Measurements from ENCODE around the gene ANKEF1.

Gene ANKEF1

DNA sequence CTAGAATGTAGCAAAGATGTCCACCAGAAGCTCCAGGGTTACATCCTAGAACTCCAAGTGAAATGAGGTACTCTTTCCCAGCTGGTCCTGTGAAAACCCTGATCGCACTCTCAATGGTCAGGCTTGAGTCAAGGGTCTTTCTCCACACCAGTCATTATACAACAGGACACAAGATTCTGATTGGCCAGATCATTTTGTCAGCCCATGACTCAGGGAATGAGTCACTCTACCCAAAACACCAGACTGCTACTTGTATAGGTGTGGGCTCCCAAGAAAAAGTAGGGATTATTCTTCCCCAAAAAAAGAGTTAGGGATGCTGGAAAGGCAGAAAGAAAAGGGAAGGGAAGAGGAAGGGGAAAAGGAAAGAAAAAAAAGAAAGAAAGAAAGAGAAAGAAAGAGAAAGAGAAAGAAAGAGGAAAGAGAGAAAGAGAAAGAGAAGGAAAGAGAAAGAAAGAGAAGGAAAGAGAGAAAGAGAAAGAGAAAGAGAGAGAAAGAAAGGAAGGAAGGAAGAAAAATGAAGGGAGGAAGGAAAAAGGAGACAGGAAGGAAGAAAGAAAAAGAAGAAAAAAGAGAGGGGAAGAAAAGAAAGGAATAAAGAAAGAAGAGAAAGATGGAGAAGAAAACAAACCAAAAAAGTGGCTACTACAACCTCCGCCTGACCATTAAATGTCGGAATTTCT is 30.5 kb downstream of the ANKEF1 start:
- H3K27me3 ChIP-seq: peaks cover 4% of the 10 kb centered on the region
- no peaks in the 10 kb centered on the region for H3K36me3 ChIP-seq
- H3K9me3 ChIP-seq: no peaks in the 10 kb centered on the region
- no peaks in the 10 kb centered on the region for H3K4me1 ChIP-seq (ENCODE audit: control insufficient read depth in 1 of 2, insufficient read depth in 1 of 2, low read depth in 1 of 2, low read length in 1 of 2)
- TF ChIP-seq, protein P1, sequence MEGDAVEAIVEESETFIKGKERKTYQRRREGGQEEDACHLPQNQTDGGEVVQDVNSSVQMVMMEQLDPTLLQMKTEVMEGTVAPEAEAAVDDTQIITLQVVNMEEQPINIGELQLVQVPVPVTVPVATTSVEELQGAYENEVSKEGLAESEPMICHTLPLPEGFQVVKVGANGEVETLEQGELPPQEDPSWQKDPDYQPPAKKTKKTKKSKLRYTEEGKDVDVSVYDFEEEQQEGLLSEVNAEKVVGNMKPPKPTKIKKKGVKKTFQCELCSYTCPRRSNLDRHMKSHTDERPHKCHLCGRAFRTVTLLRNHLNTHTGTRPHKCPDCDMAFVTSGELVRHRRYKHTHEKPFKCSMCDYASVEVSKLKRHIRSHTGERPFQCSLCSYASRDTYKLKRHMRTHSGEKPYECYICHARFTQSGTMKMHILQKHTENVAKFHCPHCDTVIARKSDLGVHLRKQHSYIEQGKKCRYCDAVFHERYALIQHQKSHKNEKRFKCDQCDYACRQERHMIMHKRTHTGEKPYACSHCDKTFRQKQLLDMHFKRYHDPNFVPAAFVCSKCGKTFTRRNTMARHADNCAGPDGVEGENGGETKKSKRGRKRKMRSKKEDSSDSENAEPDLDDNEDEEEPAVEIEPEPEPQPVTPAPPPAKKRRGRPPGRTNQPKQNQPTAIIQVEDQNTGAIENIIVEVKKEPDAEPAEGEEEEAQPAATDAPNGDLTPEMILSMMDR (IDR thresholded peaks at IDR 0.05): no peak
- H3K4me3 ChIP-seq (ENCODE audit: low read depth in 1 of 2, low read length in 1 of 2): no peak overlapping the region
- no peak overlapping the region for H3K27ac ChIP-seq

DNA sequence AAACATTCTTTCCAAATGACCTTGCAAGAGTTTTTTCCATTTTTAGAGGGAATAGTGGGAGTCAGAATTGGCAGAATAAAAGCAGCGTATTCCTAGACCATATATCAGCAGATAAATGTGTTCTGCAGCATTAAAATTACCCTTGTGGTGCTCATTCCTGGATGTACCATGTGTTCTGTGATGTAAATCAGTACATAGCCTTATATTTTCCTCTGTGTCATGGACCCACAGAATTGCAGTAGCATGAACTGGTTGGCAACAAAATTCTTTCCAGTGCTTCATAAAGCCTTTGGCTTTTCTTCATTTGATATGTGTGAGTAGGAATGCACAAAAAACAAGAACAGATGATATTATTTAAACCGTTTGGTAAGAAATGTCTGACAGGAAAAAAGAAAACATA is 32.5 kb downstream of the ANKEF1 start:
- TF ChIP-seq, protein P1 (IDR thresholded peaks at IDR 0.05): no peak
- H3K27ac ChIP-seq: no peak overlapping the region
- H3K4me1 ChIP-seq (ENCODE audit: control insufficient read depth in 1 of 2, insufficient read depth in 1 of 2, low read depth in 1 of 2, low read length in 1 of 2): no peaks in the 10 kb centered on the region
- H3K4me3 ChIP-seq (ENCODE audit: low read depth in 1 of 2, low read length in 1 of 2): no peak overlapping the region
- no peaks in the 10 kb centered on the region for H3K9me3 ChIP-seq
- H3K36me3 ChIP-seq: no peaks in the 10 kb centered on the region
- H3K27me3 ChIP-seq: no peaks in the 10 kb centered on the region

DNA sequence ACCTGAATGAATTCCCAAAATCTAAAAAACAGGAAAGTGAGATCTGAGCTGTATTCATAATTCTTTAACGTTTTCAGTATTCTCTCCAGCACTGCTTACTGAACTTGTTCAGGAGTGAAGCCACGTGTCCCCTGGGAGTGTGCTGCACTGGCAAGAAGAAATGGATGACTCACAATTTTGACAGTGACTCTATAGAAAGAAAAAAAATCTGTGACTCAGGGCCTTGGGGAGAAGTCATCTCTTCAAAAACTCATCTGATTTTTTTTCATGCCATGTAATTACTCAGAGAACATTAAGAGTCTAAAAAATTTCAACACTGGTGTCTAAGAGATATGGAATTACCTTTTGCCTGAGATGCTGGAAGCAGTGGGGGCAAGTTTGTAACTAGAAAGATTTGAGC is 39.7 kb downstream of the ANKEF1 start:
- H3K36me3 ChIP-seq: no peaks in the 10 kb centered on the region
- no peaks in the 10 kb centered on the region for H3K4me1 ChIP-seq (ENCODE audit: control insufficient read depth in 1 of 2, insufficient read depth in 1 of 2, low read depth in 1 of 2, low read length in 1 of 2)
- H3K9me3 ChIP-seq: no peaks in the 10 kb centered on the region
- H3K4me3 ChIP-seq (ENCODE audit: low read depth in 1 of 2, low read length in 1 of 2): no peak overlapping the region
- TF ChIP-seq, protein P1 (IDR thresholded peaks at IDR 0.05): no peak
- H3K27ac ChIP-seq: no peak overlapping the region
- H3K27me3 ChIP-seq: no peaks in the 10 kb centered on the region

DNA sequence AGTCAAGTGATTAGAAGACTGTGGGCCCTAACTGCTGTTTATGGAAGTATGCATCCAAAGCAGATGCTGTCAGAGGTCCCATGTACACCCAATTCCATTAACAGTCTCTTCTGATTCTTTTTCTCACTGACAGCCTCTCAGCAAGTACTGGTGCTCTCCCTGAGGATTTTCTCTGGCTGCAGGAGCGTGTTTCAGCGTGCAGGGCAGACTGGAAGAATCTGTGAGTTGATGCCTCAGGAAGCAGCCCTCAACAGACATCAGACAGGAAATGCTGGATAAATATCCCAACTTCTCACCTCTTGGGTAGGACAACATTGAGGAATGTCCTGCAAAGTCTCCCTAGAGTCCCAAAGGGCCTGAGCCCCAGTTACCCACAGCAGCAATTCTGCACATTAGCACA is 40.8 kb downstream of the ANKEF1 start:
- Histone ChIP-seq H3K36me3 (no peaks in the 10 kb centered on the region), H3K9me3 (no peaks in the 10 kb centered on the region), H3K4me3 (ENCODE audit: low read depth in 1 of 2, low read length in 1 of 2) (no peak overlapping the region), H3K27ac (no peak overlapping the region), H3K27me3 (no peaks in the 10 kb centered on the region), H3K4me1 (ENCODE audit: control insufficient read depth in 1 of 2, insufficient read depth in 1 of 2, low read depth in 1 of 2, low read length in 1 of 2) (no peaks in the 10 kb centered on the region)
- TF ChIP-seq, protein P1 (IDR thresholded peaks at IDR 0.05): no peak

DNA sequence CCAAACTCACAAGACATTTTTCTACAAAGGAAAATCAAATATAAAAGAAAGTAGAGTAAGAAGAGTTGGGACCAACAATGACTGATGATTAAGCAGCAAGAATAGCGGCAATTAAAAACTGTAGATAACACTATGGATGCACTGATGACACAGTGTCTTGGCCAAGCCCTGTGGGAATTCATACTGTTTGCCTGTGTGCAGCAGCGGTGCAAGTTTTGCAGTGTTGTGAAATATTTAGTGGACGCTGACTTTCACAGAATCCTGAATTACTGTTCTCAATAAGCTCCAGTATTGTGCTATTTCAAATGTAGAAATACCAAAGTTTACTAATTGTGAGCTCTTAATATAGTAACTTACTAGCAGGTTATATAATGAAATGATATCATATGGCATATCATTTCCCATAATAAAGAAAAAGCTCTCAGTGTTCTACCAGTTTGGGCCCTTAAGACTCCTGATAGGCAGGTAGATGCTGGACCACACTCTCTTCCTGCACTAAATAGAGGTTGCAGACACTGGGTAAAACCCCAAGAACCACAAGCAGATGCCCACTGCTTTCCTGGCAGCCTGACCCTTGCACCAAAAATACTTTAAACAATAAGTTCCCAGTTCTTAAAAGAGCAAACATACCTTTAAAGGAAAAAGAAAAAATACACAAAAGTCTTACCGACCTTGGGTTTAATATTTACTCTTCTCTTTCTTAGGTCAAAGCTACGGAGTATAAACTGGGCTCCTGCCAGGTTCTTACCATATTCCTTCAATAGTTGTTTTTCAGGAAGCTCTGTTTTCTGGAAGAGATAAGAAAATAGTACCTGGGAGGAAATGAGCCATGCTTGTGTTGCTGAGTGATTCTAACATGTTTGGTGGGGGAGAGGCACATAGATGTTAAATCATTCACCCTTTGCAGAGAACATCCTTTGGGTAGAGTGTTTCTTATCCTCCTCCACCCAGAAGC is 41.6 kb downstream of the ANKEF1 start:
- no peaks in the 10 kb centered on the region for H3K4me1 ChIP-seq (ENCODE audit: control insufficient read depth in 1 of 2, insufficient read depth in 1 of 2, low read depth in 1 of 2, low read length in 1 of 2)
- H3K27ac ChIP-seq: no peak overlapping the region
- H3K27me3 ChIP-seq: no peaks in the 10 kb centered on the region
- H3K9me3 ChIP-seq: no peaks in the 10 kb centered on the region
- H3K36me3 ChIP-seq: no peaks in the 10 kb centered on the region
- no peak overlapping the region for H3K4me3 ChIP-seq (ENCODE audit: low read depth in 1 of 2, low read length in 1 of 2)
- TF ChIP-seq, protein P1 (IDR thresholded peaks at IDR 0.05): no peak
